Activated CD4-positive, alpha-beta T cell treated with anti-CD3 and anti-CD28 coated beads for 24 hours (primary cell): ENCODE data around the gene RIMS4.
A peak's percentile ranks its signal among the peaks of the same experiment; 100 is the strongest.

Experiments used
- DNase-seq, 2 donors: peaks; one replicate each; pipeline ENCODE4 v3.0.0-alpha.2; 2020; ENCODE audit warnings: low read depth in 2 of 2

The RIMS4 gene

DNA sequence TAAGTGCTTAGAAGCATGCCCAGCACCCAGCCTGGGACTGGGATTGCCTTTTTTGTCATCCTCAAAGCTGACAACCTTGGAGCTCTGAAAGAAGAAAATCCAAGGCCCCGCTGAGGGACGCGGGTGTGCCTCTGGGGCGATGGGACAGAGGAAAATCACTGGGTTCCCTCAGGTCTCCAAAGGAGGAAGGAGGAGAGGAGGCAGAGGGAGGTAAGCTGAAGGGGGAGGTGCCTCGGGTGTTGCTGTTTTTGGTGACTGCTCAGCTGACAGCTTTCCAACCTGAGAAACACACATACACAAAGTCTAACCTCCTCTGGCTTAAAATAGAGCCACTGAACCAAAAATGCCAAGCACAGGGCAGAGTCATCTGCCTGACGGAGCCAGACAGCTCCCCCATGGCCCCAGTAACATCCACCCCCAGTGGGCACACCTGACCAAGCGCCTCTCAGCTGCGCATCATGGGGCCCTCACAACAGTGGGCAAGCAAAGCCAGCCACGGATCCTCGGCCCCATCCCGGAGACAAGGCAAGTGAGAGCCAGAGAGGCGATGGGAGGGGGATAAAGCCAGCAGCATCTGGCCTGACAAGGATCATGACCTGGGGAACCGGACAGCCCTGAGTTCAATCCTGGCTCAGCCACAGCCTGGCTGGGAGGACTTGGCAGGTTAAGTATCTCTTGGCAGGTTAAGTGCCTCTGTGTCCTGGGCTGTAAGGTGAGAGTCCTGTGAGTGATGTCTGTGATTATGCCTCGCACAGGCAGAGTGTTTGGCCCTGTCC, 67.9 kb downstream of the RIMS4 start:
- no peak for DNase-seq

GRCh38 chr20:44739942-44740341, 70.4 kb downstream of the RIMS4 start:
- DNase-seq = no peak

DNA sequence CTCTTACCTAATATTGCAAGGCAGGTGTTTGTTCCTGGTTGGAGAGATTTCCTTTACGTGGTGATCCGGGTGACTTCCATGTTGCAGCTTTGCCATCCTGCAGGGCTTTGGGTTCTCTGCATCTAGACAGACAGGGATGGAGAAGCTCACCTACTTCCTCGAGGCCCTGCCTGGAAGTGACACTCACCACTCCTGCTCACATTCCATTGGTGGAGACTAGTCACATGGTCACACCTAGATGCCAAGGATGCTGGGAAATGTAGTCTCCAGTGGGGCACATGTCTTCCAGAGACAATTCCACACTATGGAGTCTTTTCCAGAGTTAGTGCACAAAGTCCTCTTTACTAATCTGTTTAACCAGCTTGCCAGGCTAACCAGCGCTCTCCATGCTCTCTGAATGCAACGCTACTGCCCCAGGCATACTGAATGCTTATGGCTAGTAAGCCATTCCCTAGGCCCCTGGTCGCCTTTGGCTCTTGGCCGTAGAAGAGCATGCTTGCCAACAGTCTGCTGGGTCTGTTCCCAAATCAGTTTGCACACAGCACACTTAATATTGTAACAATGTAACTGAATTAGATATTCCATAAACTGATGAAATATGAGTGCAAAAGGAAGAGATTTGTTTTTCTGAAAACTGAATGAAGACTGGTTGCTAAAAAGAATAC, 71.4 kb downstream of the RIMS4 start:
- peak in 1 of 2 donors; percentile 22 for DNase-seq

DNA sequence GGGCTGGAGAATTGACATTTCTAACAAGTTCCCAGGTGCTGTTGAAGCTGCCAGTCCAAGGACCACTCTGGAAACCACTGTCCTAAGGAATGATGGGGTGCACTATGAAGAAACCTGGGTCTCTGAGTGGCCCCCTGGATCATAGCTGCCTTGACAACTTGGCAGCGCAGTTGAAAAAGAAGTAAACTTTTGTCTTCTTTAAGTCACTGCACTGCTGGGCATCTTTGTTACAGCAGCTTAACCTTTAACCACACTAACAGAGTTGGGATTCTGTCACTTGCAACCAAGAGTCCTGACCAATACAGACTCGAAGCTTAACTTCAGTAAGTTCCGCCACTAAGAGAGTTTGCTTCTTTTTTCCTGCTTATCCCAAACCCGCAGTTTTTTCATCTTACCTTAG, 73.2 kb downstream of the RIMS4 start:
- DNase-seq = no peak

- no peak for DNase-seq
Observed at GRCh38 chr20:44736170-44737021, 74.0 kb downstream of the RIMS4 start.

GRCh38 chr20:44735816-44736169, 74.6 kb downstream of the RIMS4 start:
- no peak for DNase-seq

DNA sequence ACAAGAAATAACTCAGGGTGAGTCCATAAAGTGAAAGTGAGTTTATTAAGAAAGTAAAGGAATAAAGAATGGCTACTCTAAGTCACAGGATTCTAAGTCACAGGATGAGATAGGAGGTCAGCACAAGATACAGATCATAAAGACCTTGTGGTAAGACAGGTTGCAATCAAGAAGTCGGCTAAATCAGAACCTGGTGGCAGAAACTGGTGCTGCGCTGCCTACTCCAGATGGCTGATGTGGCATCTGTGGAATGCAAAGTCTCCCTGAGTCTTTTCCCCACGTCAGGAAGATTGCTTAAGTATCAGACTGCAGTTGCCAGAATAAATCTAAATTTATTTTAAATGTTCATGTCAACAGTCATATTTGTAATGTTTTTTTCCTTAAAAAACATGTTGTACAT, 75.4 kb downstream of the RIMS4 start:
- DNase-seq = no peak

GRCh38 chr20:44733341-44734069, 76.8 kb downstream of the RIMS4 start:
- peak; percentile 20 to 44 for DNase-seq

- DNase-seq = no peak
Observed at GRCh38 chr20:44732327-44732726, 78.0 kb downstream of the RIMS4 start.

- DNase-seq = no peak
Observed at GRCh38 chr20:44731657-44732056, 78.7 kb downstream of the RIMS4 start.

GRCh38 chr20:44730441-44730840, 79.9 kb downstream of the RIMS4 start:
- DNase-seq = no peak

GRCh38 chr20:44728801-44729443, 81.4 kb downstream of the RIMS4 start:
- no peak for DNase-seq

DNA sequence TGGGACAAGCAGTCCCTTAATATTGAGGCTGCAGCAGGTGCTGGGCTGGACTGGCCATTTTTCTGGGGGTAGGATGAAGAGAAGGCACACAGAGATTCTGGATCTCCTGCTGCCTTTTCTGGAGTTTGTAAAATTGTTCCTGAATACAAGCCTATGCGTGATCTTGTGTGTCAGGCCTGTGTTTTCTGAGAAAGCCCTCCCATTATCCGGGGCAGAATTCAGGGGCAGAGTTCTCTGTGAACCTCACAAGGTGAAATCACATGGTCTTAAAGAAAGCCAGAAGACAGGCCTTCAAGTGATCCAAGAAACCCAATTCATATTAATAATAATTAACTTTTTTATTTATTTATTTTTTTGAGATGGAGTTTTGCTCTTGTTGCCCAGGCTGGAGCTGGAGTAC, 82.7 kb downstream of the RIMS4 start:
- no peak for DNase-seq

- no peak for DNase-seq
Observed at GRCh38 chr20:44727039-44727438, 83.3 kb downstream of the RIMS4 start.

- no peak for DNase-seq
Observed at GRCh38 chr20:44725837-44726236, 84.5 kb downstream of the RIMS4 start.

DNA sequence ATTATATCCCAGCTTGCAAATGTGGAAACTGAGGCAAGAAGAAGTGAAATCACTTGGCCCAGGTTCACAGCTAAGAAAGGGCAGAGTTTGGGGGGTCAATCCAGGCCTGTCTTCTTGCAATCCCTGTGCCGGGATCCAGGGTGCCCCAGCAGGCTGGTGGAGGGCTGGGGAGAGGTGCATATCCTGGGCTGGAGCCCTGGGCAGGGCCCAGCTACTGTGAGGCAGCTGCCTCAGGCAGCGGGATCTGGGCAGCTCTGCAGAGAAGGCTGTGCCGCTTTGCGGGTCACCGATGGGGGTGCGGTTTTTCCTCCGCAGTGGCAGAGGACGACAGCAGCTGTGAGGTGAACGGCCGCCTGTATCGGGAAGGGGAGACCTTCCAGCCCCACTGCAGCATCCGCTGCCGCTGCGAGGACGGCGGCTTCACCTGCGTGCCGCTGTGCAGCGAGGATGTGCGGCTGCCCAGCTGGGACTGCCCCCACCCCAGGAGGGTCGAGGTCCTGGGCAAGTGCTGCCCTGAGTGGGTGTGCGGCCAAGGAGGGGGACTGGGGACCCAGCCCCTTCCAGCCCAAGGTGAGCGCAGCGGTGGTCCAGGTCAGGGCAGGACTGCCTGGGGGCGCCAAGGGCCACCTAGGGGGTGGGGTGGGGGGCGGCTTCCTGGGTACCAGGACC, 85.8 kb downstream of the RIMS4 start:
- no peak for DNase-seq

DNA sequence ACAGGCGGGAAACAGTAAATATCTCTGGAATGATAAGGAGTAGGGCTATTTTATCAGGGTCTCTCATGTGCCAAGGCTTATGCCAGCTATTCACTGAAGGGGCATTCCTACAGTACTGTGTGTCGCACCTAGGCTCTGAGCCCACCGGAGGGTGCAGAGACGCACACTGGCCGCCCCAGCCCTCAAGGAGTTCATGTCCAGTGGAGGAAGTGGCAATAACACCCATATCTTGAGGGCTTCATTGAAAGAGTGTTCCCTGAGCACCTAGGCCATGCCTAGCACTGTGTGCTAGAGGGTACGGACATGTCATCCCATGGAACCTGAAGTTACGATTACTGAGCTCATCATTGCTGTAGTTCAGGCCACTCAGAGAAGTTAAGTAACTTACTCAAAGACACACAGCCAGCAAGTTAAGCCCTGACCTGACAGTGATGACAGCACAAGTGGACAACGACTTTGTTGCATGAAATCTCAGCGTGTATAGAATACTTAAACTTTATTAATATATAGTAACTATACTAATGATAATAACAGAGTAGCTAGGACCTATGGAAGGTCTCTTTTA, 86.5 kb downstream of the RIMS4 start:
- DNase-seq = no peak

DNA sequence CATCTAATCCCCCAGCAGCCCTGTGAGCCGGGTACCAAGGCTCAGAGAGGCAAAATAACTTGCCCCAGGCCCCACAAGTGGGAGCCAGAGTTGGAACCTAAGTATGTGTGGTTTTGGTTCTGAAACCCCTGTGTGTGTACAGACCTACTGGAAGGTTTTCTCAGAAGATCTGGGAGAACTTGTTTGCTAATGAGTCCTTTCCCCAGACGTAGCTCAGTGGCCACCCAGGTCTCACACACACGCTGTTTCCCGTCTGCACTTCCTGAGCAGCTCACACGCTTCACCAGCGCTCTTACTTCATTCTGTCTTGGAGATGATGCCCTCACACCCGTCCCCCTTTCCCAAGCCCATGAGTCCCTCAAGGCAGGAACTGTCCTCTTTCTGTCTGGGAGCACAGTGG, 87.0 kb downstream of the RIMS4 start:
- DNase-seq = no peak

GRCh38 chr20:44722990-44723389, 87.4 kb downstream of the RIMS4 start:
- no peak for DNase-seq

GRCh38 chr20:44721785-44722054, 88.6 kb downstream of the RIMS4 start:
- no peak for DNase-seq
